Common myeloid progenitor, CD34-positive (primary cell): Measurements from ENCODE around the gene TMEM132D.
A peak's percentile ranks its signal among the peaks of the same experiment; 100 is the strongest.
"Not testable (repeated sequence)": the region's sequence is repeated elsewhere in the genome, so short reads cannot be mapped to it uniquely, and the experiment has no call there.

ENCODE experiments used
- CTCF ChIA-PET: fragments of 350-600 bp; sonication (Branson Sonifier 250); formaldehyde crosslinking; loops from one replicate; lab custom pipeline; 2021; ENCODE audit warnings: antibody characterized with exemption; lab: Charles Lee
- POLR2A ChIA-PET: fragments of 350-600 bp; sonication (Branson Sonifier 250); formaldehyde crosslinking; loops from one replicate; lab custom pipeline; 2021; ENCODE audit warnings: antibody characterized with exemption; lab: Charles Lee
- DNase-seq, 3 donors: peaks; one replicate each; pipeline versions ENCODE4 v3.0.0 to v3.0.0-alpha.2; 2013
- H3K27ac ChIP-seq, 2 experiments: 1 replicate in 1 of 2; 2 replicates in 1 of 2; pipeline ENCODE4 v1.7.0; 2013; ENCODE audit warnings: inconsistent platforms in 2 of 2, low read length in 2 of 2, mild to moderate bottlenecking in 2 of 2, low read depth in 1 of 2, moderate library complexity in 1 of 2; ENCODE audit not compliant: severe bottlenecking in 2 of 2, insufficient read depth in 1 of 2, poor library complexity in 1 of 2
- H3K27me3 ChIP-seq, 5 experiments: replicated peaks in 2 of 5; 1 replicate in 3 of 5; 2 replicates in 2 of 5; pipeline versions ENCODE4 v1.6.1 to v1.7.0; 2013; ENCODE audit warnings: low read length in 4 of 5, mild to moderate bottlenecking in 2 of 5, moderate library complexity in 2 of 5, inconsistent platforms in 1 of 5; ENCODE audit not compliant: insufficient read depth in 5 of 5, control insufficient read depth in 4 of 5
- H3K36me3 ChIP-seq, 4 experiments: 1 replicate in 2 of 4; 2 replicates in 2 of 4; pipeline versions ENCODE4 v1.6.1 to v1.7.0; 2013; ENCODE audit warnings: low read length in 3 of 4, control low read depth in 1 of 4, mild to moderate bottlenecking in 1 of 4; ENCODE audit not compliant: control insufficient read depth in 4 of 4, insufficient read depth in 4 of 4
- H3K4me1 ChIP-seq, 4 experiments: 1 replicate in 3 of 4; 2 replicates in 1 of 4; pipeline versions ENCODE4 v1.6.1 to v1.7.1; 2013; ENCODE audit warnings: low read length in 3 of 4, mild to moderate bottlenecking in 3 of 4, control low read depth in 1 of 4, inconsistent platforms in 1 of 4, moderate library complexity in 1 of 4; ENCODE audit not compliant: control insufficient read depth in 4 of 4, insufficient read depth in 4 of 4; ENCODE audit errors: control extremely low read depth in 1 of 4
- H3K4me3 ChIP-seq, 7 experiments: 1 replicate in 4 of 7; 2 replicates in 3 of 7; pipeline versions ENCODE4 v1.5.1 to v1.7.0; 2013; ENCODE audit warnings: mild to moderate bottlenecking in 7 of 7, low read length in 6 of 7, moderate library complexity in 6 of 7, inconsistent platforms in 2 of 7, low read depth in 2 of 7, control low read depth in 1 of 7; ENCODE audit not compliant: insufficient read depth in 4 of 7, control insufficient read depth in 1 of 7; ENCODE audit errors: extremely low read depth in 1 of 7
- H3K9me3 ChIP-seq, 5 experiments: 1 replicate in 4 of 5; 2 replicates in 1 of 5; pipeline versions ENCODE4 v1.6.1 to v1.7.1; 2013; ENCODE audit warnings: low read length in 4 of 5, mild to moderate bottlenecking in 2 of 5, inconsistent platforms in 1 of 5, low read depth in 1 of 5, moderate library complexity in 1 of 5; ENCODE audit not compliant: control insufficient read depth in 4 of 5, insufficient read depth in 2 of 5; ENCODE audit errors: control extremely low read depth in 1 of 5
- WGBS: methylation state at CpG from one replicate; pipeline ENCODE4 v1.1.5; 2013; ENCODE audit not compliant: insufficient coverage; 5-methylcytosine and 5-hydroxymethylcytosine counted together

The TMEM132D gene

DNA sequence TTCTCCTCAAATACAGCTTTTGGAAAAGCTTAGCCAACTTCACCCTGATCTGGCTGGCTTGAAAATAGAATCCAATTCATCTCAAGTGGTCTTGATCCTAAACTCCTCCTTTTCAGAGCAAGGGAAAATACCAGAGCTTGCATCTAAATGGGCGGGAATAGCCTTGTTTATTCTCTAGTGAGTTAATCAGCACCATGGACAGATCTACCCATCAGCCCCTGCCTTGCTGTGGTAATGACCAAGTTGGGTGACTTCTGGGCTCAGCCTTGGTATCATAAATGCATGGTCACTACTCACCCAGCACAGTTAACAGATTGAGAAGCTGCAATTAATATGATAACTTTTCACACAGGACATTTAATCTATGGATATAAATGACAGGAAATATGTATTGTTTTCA is 853.9 kb downstream of the TMEM132D start:
- H3K36me3 ChIP-seq, result no peaks in the 10 kb centered on the region
- H3K4me1 ChIP-seq, result no peaks in the 10 kb centered on the region
- ChIA-PET POLR2A (no interaction called here), CTCF (no interaction called here)
- 13% methylated on average over 1 of the region's 1 CpG for WGBS
- no peak overlapping the region for H3K27ac ChIP-seq
- H3K27me3 ChIP-seq, result no peaks in the 10 kb centered on the region
- no peak overlapping the region for H3K4me3 ChIP-seq
- H3K9me3 ChIP-seq, result no peaks in the 10 kb centered on the region
- DNase-seq, result peak; percentile 1 to 19 (median 17)

- 96% methylated on average over 10 of the region's 11 CpGs for WGBS
- POLR2A ChIA-PET, CTCF ChIA-PET: not testable (repeated sequence)
Measured at GRCh38 chr12:129043334-129043733, 860.5 kb downstream of the TMEM132D start.

DNA sequence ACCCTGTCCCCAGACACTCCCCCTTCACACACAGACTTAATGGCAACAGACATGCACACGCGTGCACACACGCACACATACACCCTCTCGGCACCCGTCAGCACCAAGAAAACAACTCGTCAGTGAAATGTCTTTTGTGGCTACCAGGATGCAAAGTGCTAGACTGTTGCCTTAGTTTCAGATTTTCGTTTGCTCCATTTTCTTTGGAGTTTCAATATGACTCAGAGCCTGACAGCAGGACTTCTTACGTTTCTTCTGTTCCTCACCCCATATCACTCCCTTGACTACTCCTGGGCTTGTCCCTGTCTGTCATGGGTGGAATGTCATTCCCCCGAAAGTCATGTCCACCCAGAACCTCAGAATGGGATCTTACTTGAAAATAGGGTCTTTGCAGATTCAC is 867.7 kb downstream of the TMEM132D start:
- H3K4me1 ChIP-seq, result no peaks in the 10 kb centered on the region
- ChIA-PET POLR2A (no interaction called here), CTCF (no interaction called here)
- 89% methylated on average over 8 of the region's 9 CpGs for WGBS
- H3K27ac ChIP-seq, result no peak overlapping the region
- H3K27me3 ChIP-seq, result no peaks in the 10 kb centered on the region
- DNase-seq, result no peak
- H3K36me3 ChIP-seq, result no peaks in the 10 kb centered on the region
- no peak overlapping the region for H3K4me3 ChIP-seq
- H3K9me3 ChIP-seq, result no peaks in the 10 kb centered on the region

More at GRCh38 chr12:129043334-129043733, 860.5 kb downstream of the TMEM132D start:
- not testable (repeated sequence) for DNase-seq, H3K27me3 ChIP-seq, H3K27ac ChIP-seq, H3K36me3 ChIP-seq, H3K4me1 ChIP-seq, H3K4me3 ChIP-seq, H3K9me3 ChIP-seq

GRCh38 chr12:129034558-129035289 is 869.1 kb downstream of the TMEM132D start:
- Histone ChIP-seq H3K4me1 (no peaks in the 10 kb centered on the region), H3K9me3 (no peaks in the 10 kb centered on the region), H3K27ac (no peak overlapping the region), H3K27me3 (no peaks in the 10 kb centered on the region), H3K4me3 (no peak overlapping the region), H3K36me3 (no peaks in the 10 kb centered on the region)
- no peak for DNase-seq
- CTCF ChIA-PET, result no interaction called here
- WGBS, result 78% methylated on average over 13 of the region's 15 CpGs
- POLR2A ChIA-PET, result no interaction called here

DNA sequence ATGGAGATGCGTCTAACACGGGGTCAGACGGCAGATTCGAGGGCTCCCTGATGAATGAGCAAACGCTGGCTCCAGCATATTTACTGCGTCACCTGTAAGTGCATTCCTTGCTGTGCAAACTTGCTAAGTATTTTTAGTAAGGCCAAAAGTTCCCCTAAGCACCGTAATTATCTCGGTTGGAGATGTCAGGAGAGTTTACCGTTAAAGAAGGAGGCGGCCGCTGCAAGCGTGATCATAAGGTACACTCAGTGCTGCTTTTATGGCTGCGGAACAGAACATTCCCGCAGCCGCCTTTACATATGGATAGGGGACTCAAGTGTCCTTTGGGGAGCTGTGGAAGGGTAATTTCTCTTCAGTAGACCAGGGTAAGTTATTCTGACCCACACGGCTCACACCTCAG is 875.0 kb downstream of the TMEM132D start:
- 87% methylated on average over 16 of the region's 16 CpGs for WGBS
- H3K27me3 ChIP-seq, result peaks cover 0 to 2% (median 0%) of the 10 kb centered on the region in 5 experiments
- H3K27ac ChIP-seq, result no peak overlapping the region
- H3K4me1 ChIP-seq, result no peaks in the 10 kb centered on the region
- DNase-seq, result no peak
- no peaks in the 10 kb centered on the region for H3K36me3 ChIP-seq
- H3K4me3 ChIP-seq, result no peak overlapping the region
- POLR2A ChIA-PET, result no interaction called here
- H3K9me3 ChIP-seq, result peaks cover 0 to 2% (median 0%) of the 10 kb centered on the region in 5 experiments
- CTCF ChIA-PET, result no interaction called here

DNA sequence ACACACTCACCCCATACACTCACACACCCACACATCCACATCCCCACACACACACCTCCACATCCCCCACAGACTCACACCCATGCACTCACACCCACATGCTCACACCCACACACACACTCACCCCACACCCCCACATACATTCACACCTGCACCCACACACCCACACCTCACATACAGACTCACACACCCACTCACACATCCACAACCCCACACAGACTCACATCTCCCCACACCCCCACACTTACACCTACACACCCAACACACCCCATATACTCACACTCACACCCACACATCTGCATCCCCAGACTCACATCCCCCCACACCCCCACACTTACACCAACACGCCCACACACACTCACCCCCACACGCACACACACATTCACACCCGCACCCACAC is 878.8 kb downstream of the TMEM132D start:
- H3K4me1 ChIP-seq, result no peaks in the 10 kb centered on the region
- no peak overlapping the region for H3K4me3 ChIP-seq
- ChIA-PET POLR2A (no interaction called here), CTCF (no interaction called here)
- no peak for DNase-seq
- no peaks in the 10 kb centered on the region for H3K36me3 ChIP-seq
- 100% methylated on average over 2 of the region's 3 CpGs for WGBS
- H3K27ac ChIP-seq, result no peak overlapping the region
- peaks cover 0 to 2% (median 0%) of the 10 kb centered on the region in 5 experiments for H3K9me3 ChIP-seq
- H3K27me3 ChIP-seq, result peaks cover 0 to 2% (median 0%) of the 10 kb centered on the region in 5 experiments
